Type B pancreatic cell (in vitro differentiated cells): ENCODE results near the gene OBSL1. TPM values are rescaled to one million over a fixed set of nuclear protein-coding genes. Genes with fewer than 3 reads are reported as not detected.

Source experiments
- DNase-seq: peaks from one replicate; pipeline ENCODE4 v3.0.0; 2021; ENCODE audit warnings: mixed read lengths; ENCODE audit not compliant: unreplicated experiment; ENCODE audit errors: extremely low spot score
- H3K27ac Mint-ChIP-seq: 2 replicates; pipeline ENCODE4 v1.8.0; 2021; ENCODE audit warnings: mild to moderate bottlenecking, mixed read lengths
- H3K27me3 Mint-ChIP-seq: 2 replicates; pipeline ENCODE4 v1.8.0; 2021; ENCODE audit warnings: mixed read lengths
- H3K36me3 Mint-ChIP-seq: 2 replicates; pipeline ENCODE4 v1.8.0; 2021; ENCODE audit warnings: mixed read lengths
- H3K4me1 Mint-ChIP-seq: one replicate; pipeline ENCODE4 v1.8.0; 2021; ENCODE audit warnings: mixed read lengths; ENCODE audit not compliant: unreplicated experiment
- H3K4me3 Mint-ChIP-seq: 2 replicates; pipeline ENCODE4 v1.8.0; 2021; ENCODE audit warnings: mild to moderate bottlenecking, mixed read lengths
- H3K9me3 Mint-ChIP-seq: 2 replicates; pipeline ENCODE4 v1.8.0; 2021; ENCODE audit warnings: mixed read lengths
- CTCF ChIP-seq: fragments of 200-600 bp; sonication (generic); conservative IDR thresholded peaks from 2 replicates; pipeline ENCODE4 v1.5.0; 2021; ENCODE audit warnings: antibody characterized with exemption, mild to moderate bottlenecking
- microRNA-seq: library from miRNA; unstranded; fragments of <30 nt; microRNA quantifications from one replicate; pipeline ENCODE4, GENCODE V29; 2020
- total RNA-seq: library from RNA; stranded (reverse); gene quantifications from 2 replicates; pipeline ENCODE4 v1.2.1, GENCODE V29; 2021; ENCODE audit warnings: low replicate concordance

OBSL1 gene
- total RNA-seq, 1 donor from 2014 or later: 197 TPM

GRCh38 chr2:219505585-219505984 is 65.8 kb downstream of the OBSL1 start:
- no peak for TF ChIP-seq CTCF
- Mint-ChIP-seq H3K9me3 (no peaks in the 10 kb centered on the region), H3K27me3 (peaks cover 12% of the 10 kb centered on the region), H3K36me3 (peaks cover 12% of the 10 kb centered on the region), H3K27ac (no peak overlapping the region), H3K4me3 (no peak overlapping the region), H3K4me1 (peaks cover 21% of the 10 kb centered on the region)
- no peak for DNase-seq

- H3K4me1 Mint-ChIP-seq: peaks cover 36% of the 10 kb centered on the region
- peak overlapping the region; percentile 51 for H3K4me3 Mint-ChIP-seq
- H3K27ac Mint-ChIP-seq: peak overlapping the region; percentile 16
These were observed 68.7 kb downstream of the OBSL1 start for GRCh38 chr2:219502618-219503017.

GRCh38 chr2:219501849-219502248 is 69.5 kb downstream of the OBSL1 start:
- Mint-ChIP-seq H3K36me3 (peaks cover 12% of the 10 kb centered on the region), H3K4me3 (peak overlapping the region; percentile 22), H3K4me1 (peaks cover 36% of the 10 kb centered on the region)

More at GRCh38 chr2:219502618-219503017, 68.7 kb downstream of the OBSL1 start:
- DNase-seq: no peak
- no peak for TF ChIP-seq CTCF
- Mint-ChIP-seq H3K27me3 (peaks cover 12% of the 10 kb centered on the region), H3K36me3 (peaks cover 12% of the 10 kb centered on the region), H3K9me3 (no peaks in the 10 kb centered on the region)

More at GRCh38 chr2:219501849-219502248, 69.5 kb downstream of the OBSL1 start:
- H3K27me3 Mint-ChIP-seq: peaks cover 18% of the 10 kb centered on the region
- peak overlapping the region; percentile 16 for H3K27ac Mint-ChIP-seq
- TF ChIP-seq CTCF: no peak
- no peak for DNase-seq
- no peaks in the 10 kb centered on the region for H3K9me3 Mint-ChIP-seq

Small RNA genes lying within 50 kb of the gene (microRNA-seq; reads per million reads assigned to microRNA genes)
- not detected for gene MIR3132

Other genes with a start within 250 kb of the OBSL1 start
- gene RESP18, start 238.8 kb downstream of the OBSL1 start, total RNA-seq: not detected in 2 replicates
- gene DNPEP, start 183.6 kb downstream of the OBSL1 start, total RNA-seq: 54.1 and 56.1 TPM in 2 replicates
- gene DES, start 153.2 kb downstream of the OBSL1 start, total RNA-seq: 1.4 and 9.3 TPM in 2 replicates
- gene SPEG, start 136.7 kb downstream of the OBSL1 start, total RNA-seq: 11.5 and 49.4 TPM in 2 replicates
- 34.4 and 48.8 TPM in 2 replicates for gene GMPPA, start 72.6 kb downstream of the OBSL1 start, total RNA-seq
- gene ASIC4, start 57.1 kb downstream of the OBSL1 start, total RNA-seq: 0.79 and 0.99 TPM in 2 replicates
- gene CHPF, start 27.7 kb downstream of the OBSL1 start, total RNA-seq: 47.5 and 73.7 TPM in 2 replicates
- gene TMEM198, start 27.5 kb downstream of the OBSL1 start, total RNA-seq: 7.8 and 9.7 TPM in 2 replicates
- 1.2 and 1.3 TPM in 2 replicates for gene INHA, start 771 bp upstream of the OBSL1 start, total RNA-seq
- gene STK11IP, start 26.3 kb upstream of the OBSL1 start, total RNA-seq: 30.7 and 42.5 TPM in 2 replicates
- gene SLC4A3, start 56.1 kb upstream of the OBSL1 start, total RNA-seq: 8.0 and 15.8 TPM in 2 replicates